NCI-H510A (cell line): Measurements from ENCODE around the gene WWTR1.

Experiments used
- DNase-seq: peaks from one replicate; lab custom pipeline; 2025; lab: John Stamatoyannopoulos, UW

WWTR1 gene

DNA sequence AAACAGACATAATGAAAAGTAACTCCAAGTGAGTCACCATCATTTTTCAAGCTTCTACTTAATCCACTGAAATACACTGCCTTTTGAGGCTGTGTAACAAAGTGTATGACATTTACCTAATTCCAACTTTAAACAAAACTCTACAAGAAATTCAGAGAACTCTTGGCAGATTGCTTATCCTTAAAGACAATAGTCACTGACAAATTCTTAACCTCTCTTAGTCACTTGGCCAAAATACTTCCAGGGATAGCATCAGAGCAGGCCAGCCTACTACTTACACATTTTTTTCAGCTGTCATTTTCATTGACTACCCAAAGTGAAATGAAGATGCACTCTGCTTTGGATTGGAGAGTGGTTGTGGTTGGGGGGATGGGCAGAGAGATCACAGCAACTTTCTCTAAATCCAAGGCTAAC, 3.6 kb downstream of the WWTR1 start:
- no peak for DNase-seq

GRCh38 chr3:149653564-149653963, 4.3 kb downstream of the WWTR1 start:
- no peak for DNase-seq

- no peak for DNase-seq
These were observed 4.7 kb downstream of the WWTR1 start for GRCh38 chr3:149653136-149653535.

- DNase-seq = no peak
These were observed 7.0 kb downstream of the WWTR1 start for GRCh38 chr3:149650828-149651227.

- no peak for DNase-seq
These were observed 9.3 kb downstream of the WWTR1 start for GRCh38 chr3:149648525-149648924.

GRCh38 chr3:149647812-149648211, 10.0 kb downstream of the WWTR1 start:
- DNase-seq = no peak

DNA sequence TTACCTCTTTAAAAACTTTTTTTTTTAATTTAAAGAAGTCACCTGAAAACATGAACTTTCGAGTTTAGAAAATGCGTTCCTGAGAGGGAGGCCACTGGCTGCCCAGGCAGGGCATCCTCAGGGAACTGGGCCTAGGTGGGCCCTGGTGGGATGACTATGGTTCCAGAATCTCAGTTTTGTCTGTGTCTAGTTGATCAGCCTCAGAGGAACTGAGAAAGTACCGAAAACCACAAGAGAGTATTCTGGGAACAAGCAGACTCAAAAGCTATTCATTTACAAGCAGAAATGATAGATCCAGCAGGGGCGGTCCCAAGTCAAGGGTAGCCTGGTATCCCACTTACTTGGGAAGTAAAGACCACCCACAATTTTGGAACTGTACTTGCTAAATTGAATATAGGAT, 10.5 kb downstream of the WWTR1 start:
- DNase-seq = no peak

DNA sequence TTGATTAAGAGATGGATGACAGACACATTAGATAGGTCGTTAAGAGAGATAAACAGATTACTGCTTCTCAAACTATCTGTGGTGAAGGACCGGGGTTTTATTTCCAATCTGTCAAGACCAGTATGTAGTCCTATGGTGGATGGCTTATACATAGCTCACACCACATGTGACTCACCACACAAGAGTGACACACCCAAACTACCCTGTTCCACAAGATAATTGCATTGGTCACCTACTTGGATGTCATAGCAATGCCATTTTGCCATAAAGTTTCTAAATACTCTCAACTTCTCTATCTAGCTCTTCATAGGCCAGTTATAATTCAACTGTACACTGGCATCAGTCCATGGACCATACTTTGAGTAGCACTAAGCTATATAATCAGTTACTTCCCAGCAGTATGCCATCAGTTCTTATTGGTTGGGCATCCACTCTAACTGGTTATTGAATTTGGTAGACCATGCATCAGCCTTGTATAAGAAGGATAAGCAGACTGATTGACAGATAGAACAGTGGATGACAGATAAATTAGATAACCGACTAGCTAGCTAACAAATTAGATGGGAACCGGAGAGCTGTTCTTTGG, 11.6 kb downstream of the WWTR1 start:
- DNase-seq = no peak

GRCh38 chr3:149643963-149644362, 13.9 kb downstream of the WWTR1 start:
- DNase-seq = no peak

DNA sequence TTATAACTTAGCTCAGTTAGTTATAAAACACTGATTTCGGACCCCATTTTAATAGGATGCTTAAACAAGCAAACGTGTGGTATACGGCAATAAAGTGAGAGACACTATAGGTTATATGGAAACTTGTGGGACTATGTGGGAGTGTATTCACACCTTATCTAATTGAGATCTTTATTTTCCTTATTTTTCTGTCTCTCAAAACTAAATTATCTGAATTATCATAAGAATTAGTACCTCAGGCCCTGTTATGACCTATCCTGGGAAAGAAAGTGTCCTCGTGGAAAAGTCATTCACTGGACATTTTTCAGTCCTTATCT, 14.4 kb downstream of the WWTR1 start:
- DNase-seq = no peak

- no peak for DNase-seq
These were observed 16.7 kb downstream of the WWTR1 start for GRCh38 chr3:149640976-149641728.

DNA sequence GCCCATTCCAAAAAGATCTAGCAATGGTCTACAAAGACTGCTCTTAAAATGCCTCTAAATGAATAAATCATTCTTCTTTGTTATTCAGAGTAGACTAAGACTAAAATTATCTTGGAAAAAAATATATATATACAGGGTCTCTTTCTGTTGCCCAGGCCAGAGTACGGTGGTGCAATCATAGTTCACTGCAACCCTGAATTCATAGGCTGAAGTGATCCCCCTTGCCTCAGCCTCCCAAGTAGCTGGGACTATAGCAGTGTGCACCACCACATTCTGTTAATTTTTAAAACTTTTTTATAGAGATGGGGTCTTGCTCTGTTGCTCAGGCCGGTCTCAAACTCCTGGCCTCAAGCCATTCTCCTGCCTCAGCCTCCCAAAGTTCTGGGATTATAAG, 18.7 kb downstream of the WWTR1 start:
- no peak for DNase-seq

GRCh38 chr3:149638228-149639092, 19.4 kb downstream of the WWTR1 start:
- DNase-seq = no peak

DNA sequence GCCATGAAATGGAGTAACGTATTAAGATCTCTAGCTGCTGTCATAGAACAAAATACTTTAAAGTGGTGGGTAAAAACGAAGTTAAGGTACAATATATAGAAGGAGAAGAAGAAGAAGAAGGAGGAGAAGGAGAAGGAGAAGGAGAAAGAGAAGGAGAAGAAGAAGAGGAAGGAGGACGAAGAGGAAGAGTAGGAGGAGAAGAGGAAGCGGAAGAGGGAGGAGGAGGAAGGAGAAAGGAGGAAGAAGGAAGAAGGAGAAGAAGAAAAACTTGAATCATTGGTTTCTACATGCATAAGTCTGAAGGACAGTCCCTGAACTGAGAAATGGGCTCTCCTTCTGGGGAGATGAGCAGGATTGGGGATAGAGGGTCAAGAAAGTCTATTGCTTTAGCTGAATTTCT, 22.4 kb downstream of the WWTR1 start:
- no peak for DNase-seq

DNA sequence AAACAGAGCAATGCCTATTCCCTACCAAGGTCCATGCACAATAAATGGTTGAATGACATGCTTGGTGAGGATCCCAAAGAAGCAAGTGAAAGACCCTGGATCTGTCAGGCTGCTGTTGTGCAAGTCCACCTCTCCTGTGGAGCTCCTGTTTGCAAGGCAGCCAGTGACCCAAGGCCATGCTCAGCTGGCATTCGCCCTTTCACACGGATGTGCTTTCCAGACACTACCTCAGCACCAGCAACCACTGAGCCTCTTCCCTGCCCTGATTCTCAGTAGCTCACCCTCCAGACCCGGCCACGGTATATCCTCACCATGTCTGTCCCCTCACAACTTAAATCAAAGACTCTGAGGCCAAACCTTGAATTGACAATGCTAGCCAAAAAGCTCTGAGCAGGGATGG, 23.3 kb downstream of the WWTR1 start:
- DNase-seq = no peak

- DNase-seq = no peak
These were observed 23.8 kb downstream of the WWTR1 start for GRCh38 chr3:149634072-149634471.

DNA sequence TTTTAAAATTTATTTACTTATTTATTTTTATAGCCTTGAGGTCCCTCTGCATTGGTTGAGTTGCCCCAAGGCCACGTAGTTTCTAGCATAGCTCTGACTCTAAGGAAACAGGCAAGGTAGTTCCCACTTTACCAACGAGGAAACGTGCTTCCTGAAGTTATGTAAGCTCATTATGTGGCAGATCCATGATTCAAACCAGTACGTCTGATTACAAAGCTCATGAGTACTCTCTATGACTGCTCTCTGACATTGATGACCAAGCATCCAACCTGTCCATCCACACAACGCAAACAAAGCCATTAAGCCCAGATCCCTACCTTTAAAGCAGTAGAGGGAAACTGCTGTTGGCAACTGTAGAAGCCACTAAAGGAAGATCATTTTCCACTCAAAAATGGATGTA, 25.6 kb downstream of the WWTR1 start:
- no peak for DNase-seq

- no peak for DNase-seq
These were observed 27.0 kb downstream of the WWTR1 start for GRCh38 chr3:149630806-149631205.

DNA sequence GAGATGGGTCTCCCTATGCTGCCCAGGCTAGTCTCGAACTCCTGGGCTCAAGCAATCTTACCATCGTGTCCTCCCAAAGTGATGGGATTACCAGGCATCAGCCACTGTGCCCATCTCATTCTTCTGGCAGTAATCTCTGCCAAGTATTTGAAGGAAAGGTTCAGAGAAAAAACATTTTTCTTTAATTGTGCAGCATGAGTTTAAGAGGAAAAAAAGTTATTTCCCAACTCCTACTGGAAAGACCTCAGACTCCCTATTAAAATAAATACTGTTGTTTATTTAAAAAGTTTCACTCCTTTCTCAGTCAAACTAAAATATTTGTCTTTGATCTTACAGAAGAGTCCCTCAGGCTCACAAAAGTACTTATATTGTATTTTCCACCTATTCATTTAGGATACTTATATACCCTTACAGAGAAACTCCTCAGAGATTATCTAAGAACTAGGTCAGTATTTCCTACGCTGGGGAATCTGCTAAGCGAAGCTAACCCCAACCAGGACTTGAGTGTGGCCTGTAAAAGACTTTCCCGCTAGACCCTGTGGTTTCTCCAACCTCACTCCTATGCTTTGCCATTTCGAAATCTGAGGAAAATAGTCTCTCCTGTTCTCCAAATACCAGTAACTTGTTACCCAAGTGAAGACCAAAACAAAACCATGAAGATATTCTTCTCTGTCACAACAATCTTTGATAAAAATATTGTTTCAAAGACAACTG, 28.7 kb downstream of the WWTR1 start:
- no peak for DNase-seq

DNA sequence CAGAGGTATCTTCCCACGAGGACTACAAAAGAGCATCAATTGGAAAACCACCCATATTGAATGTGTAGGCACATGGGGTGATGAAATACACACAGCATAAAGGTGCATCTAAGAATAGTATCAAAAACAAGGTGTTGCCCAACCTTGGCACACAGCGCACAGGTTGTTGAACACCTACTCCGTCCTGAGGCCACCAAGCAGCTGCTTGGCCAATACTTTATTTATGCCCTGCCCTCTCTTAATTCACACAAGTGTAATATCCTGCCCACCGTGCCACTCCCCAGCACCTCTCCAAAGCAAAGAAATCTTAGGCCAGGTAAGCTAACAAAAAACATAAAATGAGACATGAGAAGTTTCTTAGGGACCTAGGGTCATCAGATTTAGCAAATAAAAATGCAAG, 31.2 kb downstream of the WWTR1 start:
- no peak for DNase-seq

GRCh38 chr3:149625795-149626194, 32.0 kb downstream of the WWTR1 start:
- no peak for DNase-seq

- DNase-seq = no peak
These were observed 34.0 kb downstream of the WWTR1 start for GRCh38 chr3:149623824-149624223.
